HG03575 (cell line): Measurements from ENCODE around the gene INHBC.
"Not testable (repeated sequence)": the region's sequence is repeated elsewhere in the genome, so short reads cannot be mapped to it uniquely, and the experiment has no call there.

Experiments
- ATAC-seq: cut with Tn5 transposase; IDR thresholded peaks from one replicate; pipeline ENCODE4 v1.9.1; 2021; ENCODE audit not compliant: unreplicated experiment, insufficient number of reproducible peaks, low FRiP score; ENCODE audit errors: extremely low read depth

Gene INHBC

GRCh38 chr12:57434517-57435223 is at the start of gene INHBC:
Gene INHBC, plus strand, starts transcription at chr12:57434784. Its CDS starts 103 bp downstream, at chr12:57434887.
- ATAC-seq: no peak

GRCh38 chr12:57385586-57385985 is 49.0 kb upstream of the INHBC start:
- no peak for ATAC-seq

GRCh38 chr12:57386187-57386720 is 48.3 kb upstream of the INHBC start:
- ATAC-seq: no peak

- no peak for ATAC-seq
Measured at GRCh38 chr12:57388425-57388824, 46.2 kb upstream of the INHBC start.

- ATAC-seq: no peak
Measured at GRCh38 chr12:57389033-57389432, 45.6 kb upstream of the INHBC start.

GRCh38 chr12:57390174-57390573 is 44.4 kb upstream of the INHBC start:
- no peak for ATAC-seq

- ATAC-seq: no peak
Measured at GRCh38 chr12:57395121-57395520, 39.5 kb upstream of the INHBC start.

GRCh38 chr12:57397441-57397840 is 37.1 kb upstream of the INHBC start:
- no peak for ATAC-seq

- ATAC-seq: not testable (repeated sequence)
Measured at GRCh38 chr12:57399718-57400463, 34.7 kb upstream of the INHBC start.

- ATAC-seq: no peak
Measured at GRCh38 chr12:57401165-57401564, 33.4 kb upstream of the INHBC start.

- ATAC-seq: not testable (repeated sequence)
Measured at GRCh38 chr12:57402156-57402555, 32.4 kb upstream of the INHBC start.

GRCh38 chr12:57404966-57405640 is 29.5 kb upstream of the INHBC start:
- no peak for ATAC-seq

- no peak for ATAC-seq
Measured at GRCh38 chr12:57410534-57410933, 24.1 kb upstream of the INHBC start.

GRCh38 chr12:57414160-57414559 is 20.4 kb upstream of the INHBC start:
- ATAC-seq: not testable (repeated sequence)

- no peak for ATAC-seq
Measured at GRCh38 chr12:57415088-57415487, 19.5 kb upstream of the INHBC start.

GRCh38 chr12:57416039-57416996 is 18.3 kb upstream of the INHBC start:
- no peak for ATAC-seq

GRCh38 chr12:57418255-57418654 is 16.3 kb upstream of the INHBC start:
- ATAC-seq: no peak

GRCh38 chr12:57419495-57419894 is 15.1 kb upstream of the INHBC start:
- ATAC-seq: no peak

- no peak for ATAC-seq
Measured at GRCh38 chr12:57420482-57420881, 14.1 kb upstream of the INHBC start.
